Rectal smooth muscle tissue (tissue), 1 donor: ENCODE data around the gene ACTRT2.

ENCODE experiments used
- H3K27ac ChIP-seq: one replicate; pipeline ENCODE4 v1.7.0; 2013; ENCODE audit warnings: low read depth, low read length, inconsistent platforms
- H3K27me3 ChIP-seq: one replicate; pipeline ENCODE4 v1.7.0; 2013; ENCODE audit warnings: low read length; ENCODE audit not compliant: control insufficient read depth, insufficient read depth
- H3K36me3 ChIP-seq: one replicate; pipeline ENCODE4 v1.7.0; 2013; ENCODE audit warnings: low read length; ENCODE audit not compliant: control insufficient read depth, insufficient read depth
- H3K4me1 ChIP-seq: one replicate; pipeline ENCODE4 v1.7.0; 2013; ENCODE audit warnings: low read length; ENCODE audit not compliant: control insufficient read depth, insufficient read depth
- H3K4me3 ChIP-seq: one replicate; pipeline ENCODE4 v1.7.0; 2013; ENCODE audit warnings: low read length
- H3K9ac ChIP-seq: one replicate; pipeline ENCODE4 v1.7.0; 2013; ENCODE audit warnings: low read length

The ACTRT2 gene

GRCh38 chr1:3000671-3001470, 20.4 kb upstream of the ACTRT2 start:
- peaks cover 3% of the 10 kb centered on the region for H3K27me3 ChIP-seq
- no peak overlapping the region for H3K27ac ChIP-seq
- H3K36me3 ChIP-seq, result no peaks in the 10 kb centered on the region
- H3K4me1 ChIP-seq, result no peaks in the 10 kb centered on the region
- H3K4me3 ChIP-seq, result no peak overlapping the region
- H3K9ac ChIP-seq, result no peak overlapping the region

DNA sequence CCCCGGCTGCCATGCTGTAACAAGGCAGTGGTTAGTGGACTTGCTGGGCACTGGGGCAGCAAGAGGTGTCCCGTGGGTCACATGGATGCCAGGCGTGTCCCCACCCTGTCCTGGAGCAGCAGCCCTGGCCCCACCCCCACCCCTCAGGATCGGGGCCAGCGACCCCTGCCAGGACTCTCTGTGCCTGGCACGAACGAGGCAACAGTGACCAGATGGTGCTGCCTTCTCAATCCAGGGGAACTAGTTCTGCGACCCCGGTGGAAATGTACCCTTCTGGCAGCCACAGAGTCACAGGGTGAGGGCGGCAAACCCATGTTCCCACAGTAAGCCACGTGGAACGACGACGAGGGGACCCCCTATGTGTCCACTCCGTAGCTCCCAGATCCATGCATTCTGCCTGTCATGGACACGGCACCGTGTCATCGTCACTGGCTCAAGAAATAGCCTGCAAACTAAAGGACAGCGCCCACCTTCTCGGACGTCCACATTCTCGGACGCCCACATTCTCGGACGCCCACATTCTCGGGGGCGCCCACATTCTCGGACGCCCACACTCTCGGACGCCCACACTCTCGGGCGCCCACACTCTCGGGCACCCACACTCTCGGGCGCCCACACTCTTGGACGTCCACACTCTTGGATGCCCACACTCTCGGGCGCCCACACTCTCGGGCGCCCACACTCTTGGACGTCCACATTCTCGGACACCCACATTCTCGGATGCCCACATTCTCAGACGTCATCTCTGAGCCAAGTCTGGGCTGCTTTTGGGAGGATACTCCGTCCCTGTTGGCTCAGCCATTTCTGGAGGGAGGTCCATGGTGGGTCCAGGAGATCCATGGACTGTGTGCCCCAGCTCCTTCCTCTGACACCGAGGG, 19.6 kb upstream of the ACTRT2 start:
- no peaks in the 10 kb centered on the region for H3K36me3 ChIP-seq
- peaks cover 3% of the 10 kb centered on the region for H3K27me3 ChIP-seq
- no peaks in the 10 kb centered on the region for H3K4me1 ChIP-seq
- H3K9ac ChIP-seq, result no peak overlapping the region
- no peak overlapping the region for H3K4me3 ChIP-seq
- H3K27ac ChIP-seq, result no peak overlapping the region

GRCh38 chr1:3002349-3003038, 18.8 kb upstream of the ACTRT2 start:
- peaks cover 3% of the 10 kb centered on the region for H3K27me3 ChIP-seq
- no peaks in the 10 kb centered on the region for H3K4me1 ChIP-seq
- no peak overlapping the region for H3K9ac ChIP-seq

GRCh38 chr1:3003039-3003940, 18.0 kb upstream of the ACTRT2 start:
- H3K36me3 ChIP-seq, result no peaks in the 10 kb centered on the region
- no peak overlapping the region for H3K27ac ChIP-seq
- H3K4me3 ChIP-seq, result no peak overlapping the region
- peaks cover 3% of the 10 kb centered on the region for H3K27me3 ChIP-seq
- no peak overlapping the region for H3K9ac ChIP-seq
- no peaks in the 10 kb centered on the region for H3K4me1 ChIP-seq

More at GRCh38 chr1:3002349-3003038, 18.8 kb upstream of the ACTRT2 start:
- no peak overlapping the region for H3K4me3 ChIP-seq
- no peak overlapping the region for H3K27ac ChIP-seq
- H3K36me3 ChIP-seq, result no peaks in the 10 kb centered on the region

- peaks cover 3% of the 10 kb centered on the region for H3K27me3 ChIP-seq
- H3K9ac ChIP-seq, result no peak overlapping the region
Observed at GRCh38 chr1:3003941-3004270, 17.4 kb upstream of the ACTRT2 start.

DNA sequence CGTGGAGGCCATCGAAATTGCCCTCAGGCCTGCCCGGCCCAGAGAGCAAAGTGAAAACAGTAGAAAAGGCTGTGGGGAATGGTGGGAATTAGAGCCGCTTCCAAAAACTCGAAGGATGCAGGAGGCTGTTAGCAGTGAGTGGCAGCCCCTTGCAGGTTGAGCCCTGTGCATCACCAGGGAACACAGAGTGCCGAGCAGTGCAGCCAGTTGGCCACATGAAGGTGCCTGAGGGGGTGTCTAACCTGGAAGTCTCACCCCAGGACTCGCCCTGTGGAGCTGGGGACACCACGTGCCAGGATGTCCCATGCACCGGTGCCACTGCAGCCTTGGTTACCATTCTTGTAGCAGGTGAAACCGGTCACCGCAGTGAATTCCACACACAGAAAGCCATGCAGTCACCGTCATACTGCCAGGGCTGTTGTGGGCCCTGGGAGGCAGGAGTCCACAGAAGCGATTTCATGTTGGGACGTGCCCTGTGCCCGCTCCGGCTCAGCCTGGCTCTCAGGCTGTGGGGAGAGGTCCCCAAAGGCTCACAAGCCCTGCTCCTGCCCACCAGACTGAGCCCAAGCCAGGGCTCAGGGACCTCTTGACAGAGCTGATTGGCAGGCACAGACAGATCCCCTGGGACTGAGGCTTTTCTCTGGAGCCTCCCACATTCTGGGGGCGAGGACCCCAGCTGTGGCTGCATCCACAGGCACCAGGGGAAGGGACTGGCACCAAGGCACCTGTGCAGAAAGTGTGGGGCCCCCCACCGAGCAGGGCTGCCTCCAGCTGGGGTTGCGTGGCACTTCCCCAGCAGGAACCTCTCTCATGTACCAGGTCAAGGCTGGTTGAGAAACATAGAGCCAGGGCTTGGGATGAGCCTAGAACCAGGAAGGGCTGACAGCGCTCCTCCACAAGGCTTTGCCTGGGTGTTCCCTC, 16.7 kb upstream of the ACTRT2 start:
- Histone ChIP-seq H3K4me3 (no peak overlapping the region), H3K9ac (no peak overlapping the region), H3K27ac (no peak overlapping the region), H3K27me3 (peaks cover 5% of the 10 kb centered on the region), H3K36me3 (no peaks in the 10 kb centered on the region), H3K4me1 (no peaks in the 10 kb centered on the region)

More at GRCh38 chr1:3003941-3004270, 17.4 kb upstream of the ACTRT2 start:
- Histone ChIP-seq H3K4me3 (no peak overlapping the region), H3K27ac (no peak overlapping the region), H3K4me1 (no peaks in the 10 kb centered on the region), H3K36me3 (no peaks in the 10 kb centered on the region)

GRCh38 chr1:3005771-3006170, 15.5 kb upstream of the ACTRT2 start:
- H3K9ac ChIP-seq, result no peak overlapping the region
- peaks cover 5% of the 10 kb centered on the region for H3K27me3 ChIP-seq

GRCh38 chr1:3007298-3008147, 13.7 kb upstream of the ACTRT2 start:
- Histone ChIP-seq H3K27me3 (peaks cover 5% of the 10 kb centered on the region), H3K9ac (no peak overlapping the region)

More at GRCh38 chr1:3005771-3006170, 15.5 kb upstream of the ACTRT2 start:
- Histone ChIP-seq H3K36me3 (no peaks in the 10 kb centered on the region), H3K4me3 (no peak overlapping the region), H3K4me1 (no peaks in the 10 kb centered on the region), H3K27ac (no peak overlapping the region)

GRCh38 chr1:3009021-3009420, 12.2 kb upstream of the ACTRT2 start:
- H3K9ac ChIP-seq, result no peak overlapping the region
- H3K27ac ChIP-seq, result no peak overlapping the region
- H3K4me3 ChIP-seq, result no peak overlapping the region
- H3K27me3 ChIP-seq, result peaks cover 11% of the 10 kb centered on the region
- H3K36me3 ChIP-seq, result no peaks in the 10 kb centered on the region
- H3K4me1 ChIP-seq, result peaks cover 2% of the 10 kb centered on the region

More at GRCh38 chr1:3007298-3008147, 13.7 kb upstream of the ACTRT2 start:
- H3K4me1 ChIP-seq, result no peaks in the 10 kb centered on the region
- H3K27ac ChIP-seq, result no peak overlapping the region
- no peak overlapping the region for H3K4me3 ChIP-seq
- H3K36me3 ChIP-seq, result no peaks in the 10 kb centered on the region

DNA sequence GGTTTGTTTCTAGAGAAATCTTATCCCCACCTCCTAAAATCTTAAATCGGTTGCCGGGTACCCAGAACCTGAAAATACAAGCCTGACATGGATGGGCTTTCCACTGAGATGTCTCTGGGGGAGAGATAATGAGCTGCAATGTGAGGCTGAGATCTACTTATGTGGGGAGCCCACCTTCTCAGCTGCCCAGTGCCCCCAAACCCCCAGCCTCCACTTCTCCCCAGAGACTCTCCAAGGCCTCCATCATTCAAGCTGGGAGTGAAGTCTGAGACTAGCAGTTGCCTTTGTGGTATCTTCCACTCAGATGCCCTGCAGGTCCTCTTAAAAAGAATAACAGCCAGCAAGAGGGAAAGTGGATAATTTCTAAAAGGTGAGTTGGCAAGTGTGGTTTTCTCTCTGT, 11.7 kb upstream of the ACTRT2 start:
- Histone ChIP-seq H3K4me3 (no peak overlapping the region), H3K9ac (no peak overlapping the region), H3K27me3 (peaks cover 15% of the 10 kb centered on the region), H3K36me3 (no peaks in the 10 kb centered on the region), H3K4me1 (peaks cover 2% of the 10 kb centered on the region), H3K27ac (no peak overlapping the region)
